Esophagus muscularis mucosa (tissue), 4 donors: ENCODE measurements around the gene IPO13. TPM values are rescaled to one million over a fixed set of nuclear protein-coding genes. Genes with fewer than 3 reads are reported as not detected.

ENCODE experiments used
- DNase-seq: peaks from one replicate; pipeline ENCODE4 v3.0.0-alpha.2; 2017; ENCODE audit errors: extremely low spot score
- H3K27ac ChIP-seq, 4 donors: fragments of 200-600 bp; sonication (generic); replicated peaks in 1 of 4; 1 replicate in 3 of 4; 2 replicates in 1 of 4; pipeline ENCODE4 v1.5.1; 2016 to 2019; ENCODE audit warnings: mild to moderate bottlenecking in 1 of 4
- H3K27me3 ChIP-seq, 4 donors: fragments of 200-600 bp; sonication (generic); one replicate each; pipeline versions ENCODE4 v1.5.1 to v1.6.0; 2016 to 2019
- H3K36me3 ChIP-seq, 4 donors: fragments of 200-600 bp; sonication (generic); one replicate each; pipeline ENCODE4 v1.5.1; 2016 to 2019
- H3K4me1 ChIP-seq, 4 donors: fragments of 200-600 bp; sonication (generic); one replicate each; pipeline ENCODE4 v1.5.1; 2016 to 2019
- H3K4me3 ChIP-seq, 4 donors: fragments of 200-600 bp; sonication (generic); 1 replicate in 2 of 4; 2 replicates in 2 of 4; pipeline ENCODE4 v1.5.1; 2016 to 2019; ENCODE audit warnings: mild to moderate bottlenecking in 4 of 4, moderate library complexity in 1 of 4
- H3K9me3 ChIP-seq, 4 donors: fragments of 200-600 bp; sonication (generic); 1 replicate in 3 of 4; 2 replicates in 1 of 4; pipeline ENCODE4 v1.5.1; 2016 to 2019
- CTCF ChIP-seq, 3 experiments: fragments of 200-600 bp in 2 of 3; fragments of 450-650 bp in 1 of 3; sonication (generic) in 2 of 3; IDR thresholded peaks; one replicate each; pipeline ENCODE4 v1.5.1; 2017 to 2019; ENCODE audit warnings: antibody characterized with exemption in 3 of 3, mild to moderate bottlenecking in 2 of 3, moderate library complexity in 1 of 3
- EP300 ChIP-seq: sonication (generic); formaldehyde crosslinking; IDR thresholded peaks from one replicate; pipeline ENCODE4 v1.6.1; 2017; ENCODE audit warnings: antibody characterized with exemption
- POLR2A ChIP-seq: fragments of 450-650 bp; IDR thresholded peaks from one replicate; pipeline ENCODE4 v1.6.1; 2017; ENCODE audit warnings: antibody characterized with exemption, moderate library complexity, mild to moderate bottlenecking, low read depth
- POLR2AphosphoS5 ChIP-seq, 2 donors: sonication (generic); formaldehyde crosslinking; IDR thresholded peaks; one replicate each; pipeline ENCODE4 v1.6.1; 2017; ENCODE audit warnings: antibody characterized with exemption in 2 of 2
- WGBS: methylation state at CpG from one replicate; pipeline ENCODE4 v1.1.5; 2018; 5-methylcytosine and 5-hydroxymethylcytosine counted together
- intact Hi-C: fragments of 100-400 bp; cut with DNase I; formaldehyde crosslinking; loops from one replicate; pipeline ENCODE4 v1.15.1; 2023
- total RNA-seq, 4 donors: library from RNA; depleted of rRNA; stranded (reverse); fragments of >200 nt; gene quantifications; one replicate each; pipeline versions ENCODE4 v1.1.0 to v1.2.1, GENCODE V29; 2016

IPO13 gene
- total RNA-seq, 4 donors from 2014 or later, result 24.5 to 39.9 (median 29.1) TPM

- TF ChIP-seq CTCF (IDR thresholded peaks at IDR 0.05), result no peak
- no peak for TF ChIP-seq POLR2AphosphoS5 (IDR thresholded peaks at IDR 0.05)
- TF ChIP-seq EP300, result no peak
- TF ChIP-seq POLR2A, result no peak
- intact Hi-C loops, result loop anchor here (1.0 to 10.0 kb wide), 2 partner anchors 172 to 401 kb away; partner anchors contain the start of gene PTPRF
- Histone ChIP-seq H3K27ac (peak overlapping the region in 3 of 4 donors; percentile 35 to 48 (median 48)), H3K36me3 (peaks cover 0 to 2% (median 0%) of the 10 kb centered on the region in 4 donors), H3K27me3 (peaks cover 0 to 18% (median 0%) of the 10 kb centered on the region in 4 donors), H3K4me1 (peaks cover 20 to 44% (median 42%) of the 10 kb centered on the region in 4 donors), H3K4me3 (peak overlapping the region; percentile 58 to 68 (median 59)), H3K9me3 (no peaks in the 10 kb centered on the region)
- DNase-seq, result no peak
- WGBS, result 27% methylated on average over 6 of the region's 48 CpGs
Observed at GRCh38 chr1:43935711-43936427, 10.9 kb upstream of the IPO13 start.

GRCh38 chr1:43936431-43937151 lies 10.2 kb upstream of the IPO13 start:
- WGBS, result 1% methylated on average over 30 of the region's 56 CpGs
- peak overlapping the region; percentile 47 to 67 (median 54) for H3K27ac ChIP-seq
- no peaks in the 10 kb centered on the region for H3K36me3 ChIP-seq
- no peaks in the 10 kb centered on the region for H3K9me3 ChIP-seq
- DNase-seq, result no peak
- peaks cover 20 to 44% (median 42%) of the 10 kb centered on the region in 4 donors for H3K4me1 ChIP-seq
- no peak for TF ChIP-seq EP300
- no peak for TF ChIP-seq CTCF (IDR thresholded peaks at IDR 0.05)
- no peak for TF ChIP-seq POLR2AphosphoS5 (IDR thresholded peaks at IDR 0.05)
- no peak for TF ChIP-seq POLR2A
- peaks cover 0 to 18% (median 0%) of the 10 kb centered on the region in 4 donors for H3K27me3 ChIP-seq
- peak overlapping the region; percentile 58 to 68 (median 59) for H3K4me3 ChIP-seq
- intact Hi-C loops, result loop anchor here (10.0 kb wide), 1 partner anchor 402 kb away; the partner anchor contains the start of gene PTPRF

DNA sequence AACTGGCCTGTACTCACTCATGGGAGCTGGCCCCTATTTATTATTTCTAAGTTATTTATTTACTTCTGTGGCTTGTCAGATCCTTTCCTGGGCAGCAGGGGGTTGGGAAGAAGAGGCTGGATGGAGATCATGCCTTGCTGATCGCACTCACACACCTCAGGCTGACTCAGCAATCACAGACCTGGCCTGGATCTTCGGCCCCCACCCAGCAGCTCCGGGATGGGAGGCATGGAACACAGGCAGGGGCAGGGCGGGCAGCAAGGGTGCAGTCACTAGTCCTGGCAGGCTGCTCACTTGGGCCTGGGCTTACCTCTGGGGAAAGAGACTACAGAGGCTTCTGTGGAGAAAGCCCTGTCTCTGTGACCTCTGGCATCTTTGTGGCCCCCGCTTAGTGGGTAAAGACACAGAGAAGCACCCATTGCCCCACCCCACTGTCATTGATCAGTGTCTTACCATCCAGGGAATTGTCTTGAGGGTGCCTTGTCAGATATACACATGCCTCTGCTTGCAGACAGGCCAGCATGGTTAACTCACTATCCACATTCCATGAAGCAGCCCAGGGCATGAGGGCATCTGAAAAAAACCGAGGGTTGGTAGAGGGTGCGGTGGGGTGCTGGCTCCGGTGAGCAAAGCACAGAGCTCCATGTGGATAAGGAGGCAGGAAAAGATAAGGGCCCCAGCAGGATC lies 9.4 kb upstream of the IPO13 start:
- DNase-seq, result no peak
- no peak overlapping the region for H3K4me3 ChIP-seq
- TF ChIP-seq POLR2A, result no peak
- TF ChIP-seq CTCF (IDR thresholded peaks at IDR 0.05), result no peak
- no peak for TF ChIP-seq POLR2AphosphoS5 (IDR thresholded peaks at IDR 0.05)
- TF ChIP-seq EP300, result no peak
- intact Hi-C loops, result loop anchor here (10.0 kb wide), 1 partner anchor 403 kb away; the partner anchor contains the start of gene PTPRF
- no peaks in the 10 kb centered on the region for H3K36me3 ChIP-seq
- H3K27me3 ChIP-seq, result peaks cover 0 to 18% (median 0%) of the 10 kb centered on the region in 4 donors
- peaks cover 20 to 44% (median 42%) of the 10 kb centered on the region in 4 donors for H3K4me1 ChIP-seq
- H3K27ac ChIP-seq, result no peak overlapping the region
- 91% methylated on average over 8 of the region's 8 CpGs for WGBS
- H3K9me3 ChIP-seq, result no peaks in the 10 kb centered on the region

GRCh38 chr1:43938383-43938782 lies 8.4 kb upstream of the IPO13 start:
- no peak for DNase-seq
- H3K4me1 ChIP-seq, result peaks cover 20 to 36% (median 34%) of the 10 kb centered on the region in 4 donors
- H3K9me3 ChIP-seq, result no peaks in the 10 kb centered on the region
- TF ChIP-seq POLR2A, result no peak
- TF ChIP-seq CTCF (IDR thresholded peaks at IDR 0.05), result no peak
- TF ChIP-seq POLR2AphosphoS5 (IDR thresholded peaks at IDR 0.05), result no peak
- TF ChIP-seq EP300, result no peak
- no peak overlapping the region for H3K27ac ChIP-seq
- peaks cover 0 to 7% (median 0%) of the 10 kb centered on the region in 4 donors for H3K36me3 ChIP-seq
- WGBS, result 89% methylated on average over 10 of the region's 10 CpGs
- intact Hi-C loops, result loop anchor here (10.0 kb wide), 1 partner anchor 404 kb away; the partner anchor contains the start of gene PTPRF
- no peak overlapping the region for H3K4me3 ChIP-seq
- H3K27me3 ChIP-seq, result peaks cover 0 to 16% (median 0%) of the 10 kb centered on the region in 4 donors
